Fibroblast of skin of abdomen (primary cell): ENCODE results near the gene MAP3K12.
A peak's percentile ranks its signal among the peaks of the same experiment; 100 is the strongest.

Experiments
- DNase-seq: peaks from one replicate; pipeline ENCODE4 v3.0.0-alpha.2; 2013

The MAP3K12 gene

GRCh38 chr12:53489242-53489864 lies 9.9 kb downstream of the MAP3K12 start:
- DNase-seq: no peak

GRCh38 chr12:53486736-53487487 lies 12.3 kb downstream of the MAP3K12 start:
- DNase-seq: no peak

GRCh38 chr12:53485955-53486735 lies 13.1 kb downstream of the MAP3K12 start:
- DNase-seq: no peak

- DNase-seq: no peak
Observed at GRCh38 chr12:53484686-53485575, 14.3 kb downstream of the MAP3K12 start.

- no peak for DNase-seq
Observed at GRCh38 chr12:53483979-53484377, 15.3 kb downstream of the MAP3K12 start.

GRCh38 chr12:53483225-53483978 lies 15.9 kb downstream of the MAP3K12 start:
- no peak for DNase-seq

- DNase-seq: no peak
Observed at GRCh38 chr12:53482626-53483168, 16.6 kb downstream of the MAP3K12 start.

GRCh38 chr12:53481939-53482586 lies 17.2 kb downstream of the MAP3K12 start:
- DNase-seq: peak; percentile 42

GRCh38 chr12:53481458-53481857 lies 17.8 kb downstream of the MAP3K12 start:
- DNase-seq: peak; percentile 47

GRCh38 chr12:53480491-53481442 lies 18.5 kb downstream of the MAP3K12 start:
- DNase-seq: no peak

GRCh38 chr12:53479331-53479730 lies 19.9 kb downstream of the MAP3K12 start:
- no peak for DNase-seq

- no peak for DNase-seq
Observed at GRCh38 chr12:53478865-53479264, 20.4 kb downstream of the MAP3K12 start.

- DNase-seq: peak; percentile 26
Observed at GRCh38 chr12:53476769-53477209, 22.5 kb downstream of the MAP3K12 start.

GRCh38 chr12:53474819-53475218 lies 24.4 kb downstream of the MAP3K12 start:
- no peak for DNase-seq

GRCh38 chr12:53474077-53474476 lies 25.2 kb downstream of the MAP3K12 start:
- DNase-seq: no peak

- DNase-seq: no peak
Observed at GRCh38 chr12:53472056-53472582, 27.1 kb downstream of the MAP3K12 start.

GRCh38 chr12:53468282-53468681 lies 31.0 kb downstream of the MAP3K12 start:
- DNase-seq: no peak

- no peak for DNase-seq
Observed at GRCh38 chr12:53467880-53468279, 31.4 kb downstream of the MAP3K12 start.

- DNase-seq: no peak
Observed at GRCh38 chr12:53467082-53467481, 32.2 kb downstream of the MAP3K12 start.
